Endodermal cell (in vitro differentiated cells): Measurements from ENCODE around the gene VAV2. TPM values are rescaled to one million over a fixed set of nuclear protein-coding genes. Genes with fewer than 3 reads are reported as not detected.

Experiments used
- DNase-seq: peaks from one replicate; pipeline ENCODE4 v3.0.0-alpha.2; 2017
- H3K27ac ChIP-seq: 2 replicates; pipeline ENCODE4 v1.5.1; 2013; ENCODE audit warnings: mild to moderate bottlenecking, low read depth, low read length, moderate library complexity
- H3K27me3 ChIP-seq: 2 replicates; pipeline ENCODE4 v1.6.1; 2013; ENCODE audit warnings: mild to moderate bottlenecking, low read length, moderate library complexity; ENCODE audit not compliant: insufficient read depth, control insufficient read depth, poor library complexity, severe bottlenecking
- H3K36me3 ChIP-seq: 2 replicates; pipeline ENCODE4 v1.7.0; 2013; ENCODE audit warnings: mild to moderate bottlenecking, low read length, moderate library complexity; ENCODE audit not compliant: control insufficient read depth, insufficient read depth
- H3K4me1 ChIP-seq: one replicate; pipeline ENCODE4 v1.7.0; 2013; ENCODE audit warnings: low read length; ENCODE audit not compliant: control insufficient read depth, insufficient read depth
- H3K4me3 ChIP-seq: 2 replicates; pipeline ENCODE4 v1.5.1; 2013; ENCODE audit warnings: mild to moderate bottlenecking, low read length, moderate library complexity
- H3K9ac ChIP-seq: 2 replicates; pipeline ENCODE4 v1.6.1; 2013; ENCODE audit warnings: mild to moderate bottlenecking, low read length, moderate library complexity; ENCODE audit not compliant: poor library complexity, severe bottlenecking; ENCODE audit errors: extremely low read depth
- H3K9me3 ChIP-seq: 2 replicates; pipeline ENCODE4 v1.6.1; 2013; ENCODE audit warnings: mild to moderate bottlenecking, low read length, moderate library complexity; ENCODE audit not compliant: control insufficient read depth
- H3K27ac Mint-ChIP-seq: 2 replicates; pipeline ENCODE4 v1.8.0; 2020; ENCODE audit warnings: mixed read lengths
- H3K27me3 Mint-ChIP-seq: 2 replicates; pipeline ENCODE4 v1.8.0; 2021; ENCODE audit warnings: mild to moderate bottlenecking, mixed read lengths; ENCODE audit not compliant: insufficient read depth
- H3K36me3 Mint-ChIP-seq: 2 replicates; pipeline ENCODE4 v1.8.0; 2020; ENCODE audit warnings: low read depth, mixed read lengths
- H3K4me1 Mint-ChIP-seq: 2 replicates; pipeline ENCODE4 v1.8.0; 2020; ENCODE audit warnings: mixed read lengths
- H3K4me3 Mint-ChIP-seq: 2 replicates; pipeline ENCODE4 v1.8.0; 2020; ENCODE audit warnings: mild to moderate bottlenecking, moderate library complexity, mixed read lengths
- H3K9me3 Mint-ChIP-seq: 2 replicates; pipeline ENCODE4 v1.8.0; 2020; ENCODE audit warnings: mild to moderate bottlenecking, mixed read lengths
- WGBS, 2 experiments: methylation state at CpG; one replicate each; pipeline versions ENCODE4 v1.1.5 to v1.1.7; 2013; ENCODE audit warnings: missing lambda C conversion rate in 2 of 2, mixed read lengths in 1 of 2; ENCODE audit not compliant: insufficient coverage in 1 of 2, insufficient read length in 1 of 2; 5-methylcytosine and 5-hydroxymethylcytosine counted together
- total RNA-seq, 2 donors: library from RNA; stranded (reverse); fragmentation: NEBNext Ultra II Directional in 1 of 2; extraction: Animal tissue kit (Norgen Biotek cat#: 25700) in 1 of 2; gene quantifications; 2 replicates in 1 of 2; 3 replicates in 1 of 2; pipeline ENCODE4 v1.2.1, GENCODE V29; 2021
- TF ChIP-seq, protein P1 (sequence below): fragments of 200-600 bp; sonication (generic); conservative IDR thresholded peaks from 2 replicates; pipeline ENCODE4 v1.5.0; 2021; ENCODE audit warnings: antibody characterized with exemption, mild to moderate bottlenecking

VAV2 gene
- total RNA-seq, 2 donors from 2014 or later: 29.8 to 35.9 TPM

DNA sequence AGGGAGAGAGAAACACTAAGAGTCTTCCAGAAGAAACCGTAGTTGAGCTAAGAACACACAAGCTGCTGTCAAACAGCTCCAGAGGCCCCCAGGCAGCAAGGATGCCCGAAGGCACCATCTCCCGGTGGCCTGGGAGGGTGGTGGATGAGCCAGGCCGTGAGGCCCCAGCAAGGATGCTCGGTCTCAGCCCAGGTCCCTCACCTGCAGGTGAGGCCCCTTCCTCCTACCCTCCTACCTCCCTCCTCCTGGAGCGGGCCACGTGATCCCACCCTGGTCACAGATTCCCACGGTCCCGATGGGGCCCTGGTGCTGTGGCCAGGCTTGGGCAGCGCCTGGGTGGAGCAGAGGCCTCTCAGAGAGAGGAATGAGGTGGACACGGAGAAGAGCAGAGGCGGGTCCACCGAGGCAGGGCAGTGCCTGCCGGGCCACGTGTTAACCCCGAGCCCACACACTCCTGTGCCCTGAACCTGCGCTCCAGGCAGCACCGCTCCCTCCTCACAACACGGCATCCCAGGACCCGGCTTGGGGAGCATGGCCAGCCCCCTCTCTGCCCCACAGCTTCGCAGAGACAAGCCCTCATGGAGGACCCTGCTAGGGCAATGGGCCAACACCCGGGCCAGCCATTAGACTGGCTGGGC is 158.6 kb downstream of the VAV2 start:
- no peaks in the 10 kb centered on the region for H3K27me3 Mint-ChIP-seq
- TF ChIP-seq, protein P1, sequence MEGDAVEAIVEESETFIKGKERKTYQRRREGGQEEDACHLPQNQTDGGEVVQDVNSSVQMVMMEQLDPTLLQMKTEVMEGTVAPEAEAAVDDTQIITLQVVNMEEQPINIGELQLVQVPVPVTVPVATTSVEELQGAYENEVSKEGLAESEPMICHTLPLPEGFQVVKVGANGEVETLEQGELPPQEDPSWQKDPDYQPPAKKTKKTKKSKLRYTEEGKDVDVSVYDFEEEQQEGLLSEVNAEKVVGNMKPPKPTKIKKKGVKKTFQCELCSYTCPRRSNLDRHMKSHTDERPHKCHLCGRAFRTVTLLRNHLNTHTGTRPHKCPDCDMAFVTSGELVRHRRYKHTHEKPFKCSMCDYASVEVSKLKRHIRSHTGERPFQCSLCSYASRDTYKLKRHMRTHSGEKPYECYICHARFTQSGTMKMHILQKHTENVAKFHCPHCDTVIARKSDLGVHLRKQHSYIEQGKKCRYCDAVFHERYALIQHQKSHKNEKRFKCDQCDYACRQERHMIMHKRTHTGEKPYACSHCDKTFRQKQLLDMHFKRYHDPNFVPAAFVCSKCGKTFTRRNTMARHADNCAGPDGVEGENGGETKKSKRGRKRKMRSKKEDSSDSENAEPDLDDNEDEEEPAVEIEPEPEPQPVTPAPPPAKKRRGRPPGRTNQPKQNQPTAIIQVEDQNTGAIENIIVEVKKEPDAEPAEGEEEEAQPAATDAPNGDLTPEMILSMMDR: no peak
- Histone ChIP-seq H3K4me3 (no peak overlapping the region), H3K27ac (no peak overlapping the region), H3K4me1 (no peaks in the 10 kb centered on the region), H3K9me3 (no peaks in the 10 kb centered on the region), H3K36me3 (no peaks in the 10 kb centered on the region), H3K9ac (no peak overlapping the region), H3K27me3 (no peaks in the 10 kb centered on the region)
- no peak for DNase-seq
- no peak overlapping the region for H3K4me3 Mint-ChIP-seq
- no peak overlapping the region for H3K27ac Mint-ChIP-seq
- peaks cover 7% of the 10 kb centered on the region for H3K36me3 Mint-ChIP-seq
- H3K4me1 Mint-ChIP-seq: peaks cover 1% of the 10 kb centered on the region
- no peaks in the 10 kb centered on the region for H3K9me3 Mint-ChIP-seq
- WGBS, 2 experiments: 94 to 98% methylated on average over 8 to 22 of the region's 22 CpGs

DNA sequence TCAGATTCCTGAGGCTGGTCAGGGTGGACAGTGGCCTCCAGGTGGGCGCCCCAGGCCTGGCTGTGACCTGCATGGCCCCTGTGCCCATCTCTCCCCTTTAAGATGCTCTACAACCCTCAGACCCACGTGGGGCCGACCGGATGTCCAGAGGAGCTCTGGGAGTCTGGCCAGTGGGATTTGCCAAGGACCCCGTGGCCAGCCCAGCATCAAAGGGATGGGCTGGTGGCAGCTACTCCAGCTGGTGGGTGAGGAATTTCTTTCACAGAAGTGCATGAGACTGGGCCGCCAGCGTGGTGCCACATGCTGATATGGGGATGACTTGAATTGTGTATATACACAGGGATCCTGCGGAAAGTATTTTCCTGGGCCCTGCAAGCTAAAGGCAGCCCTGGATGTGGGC is 159.2 kb downstream of the VAV2 start:
- no peak overlapping the region for H3K9ac ChIP-seq
- H3K9me3 Mint-ChIP-seq: no peaks in the 10 kb centered on the region
- H3K4me1 Mint-ChIP-seq: peaks cover 1% of the 10 kb centered on the region
- H3K27ac Mint-ChIP-seq: no peak overlapping the region
- DNase-seq: no peak
- H3K36me3 ChIP-seq: no peaks in the 10 kb centered on the region
- H3K4me1 ChIP-seq: no peaks in the 10 kb centered on the region
- no peaks in the 10 kb centered on the region for H3K9me3 ChIP-seq
- H3K27me3 Mint-ChIP-seq: no peaks in the 10 kb centered on the region
- WGBS, 2 experiments: 90 to 97% methylated on average over 5 to 8 of the region's 8 CpGs
- no peak overlapping the region for H3K4me3 ChIP-seq
- H3K27ac ChIP-seq: no peak overlapping the region
- peaks cover 7% of the 10 kb centered on the region for H3K36me3 Mint-ChIP-seq
- TF ChIP-seq, protein P1: no peak
- no peak overlapping the region for H3K4me3 Mint-ChIP-seq
- no peaks in the 10 kb centered on the region for H3K27me3 ChIP-seq

DNA sequence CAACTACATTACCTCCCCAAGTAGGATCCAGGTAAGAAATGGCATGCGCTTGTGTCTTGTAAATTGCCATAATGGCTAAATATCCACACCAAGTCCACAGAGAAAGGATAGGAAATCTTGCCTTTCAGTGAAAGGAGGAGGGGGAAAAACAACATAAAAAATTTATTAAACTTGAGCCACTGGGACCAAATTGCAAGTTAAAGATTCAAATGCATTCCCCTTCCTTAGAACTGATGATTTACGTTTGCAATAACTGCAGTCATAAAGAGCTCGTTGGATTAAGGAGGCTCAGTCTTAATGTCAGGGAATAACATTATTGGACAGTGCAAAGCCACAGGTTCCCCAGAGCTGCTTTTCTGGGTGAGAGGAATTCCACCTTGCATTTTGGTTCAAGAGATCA is 161.4 kb downstream of the VAV2 start:
- Histone ChIP-seq H3K4me1 (no peaks in the 10 kb centered on the region), H3K4me3 (no peak overlapping the region), H3K9ac (no peak overlapping the region), H3K36me3 (no peaks in the 10 kb centered on the region), H3K9me3 (no peaks in the 10 kb centered on the region), H3K27ac (no peak overlapping the region), H3K27me3 (no peaks in the 10 kb centered on the region)
- Mint-ChIP-seq H3K4me3 (no peak overlapping the region), H3K27me3 (no peaks in the 10 kb centered on the region), H3K36me3 (peaks cover 7% of the 10 kb centered on the region), H3K27ac (no peak overlapping the region), H3K4me1 (peaks cover 6% of the 10 kb centered on the region), H3K9me3 (no peaks in the 10 kb centered on the region)
- TF ChIP-seq, protein P1: no peak
- WGBS, 2 experiments: 94 to 96% methylated on average over 2 to 3 of the region's 3 CpGs
- no peak for DNase-seq
